HEK293 (cell line): ENCODE results near the gene NME1.

Source experiments
- GLIS2 ChIP-seq: fragments of 450-650 bp; formaldehyde crosslinking; IDR thresholded peaks from 2 replicates; pipeline ENCODE4 v1.5.1; 2016; ENCODE audit warnings: missing biosample characterization, missing genetic modification characterization
- PRDM4 ChIP-seq: fragments of 450-650 bp; formaldehyde crosslinking; IDR thresholded peaks from 2 replicates; pipeline ENCODE4 v1.5.1; 2017; ENCODE audit warnings: missing biosample characterization, missing genetic modification characterization
- REST ChIP-seq: fragments of 450-650 bp; formaldehyde crosslinking; IDR thresholded peaks from 2 replicates; pipeline ENCODE4 v1.5.1; 2016; ENCODE audit warnings: missing biosample characterization, missing genetic modification characterization
- SETDB1 ChIP-seq: IDR thresholded peaks from one replicate; pipeline ENCODE4 v1.6.1; 2017; ENCODE audit warnings: mild to moderate bottlenecking, low read length, moderate library complexity, mixed read lengths; ENCODE audit not compliant: insufficient read length
- TSHZ1 ChIP-seq: fragments of 450-650 bp; formaldehyde crosslinking; IDR thresholded peaks from 2 replicates; pipeline ENCODE4 v1.5.1; 2016; ENCODE audit warnings: missing biosample characterization, missing genetic modification characterization, borderline replicate concordance
- YY2 ChIP-seq: fragments of 450-650 bp; formaldehyde crosslinking; IDR thresholded peaks from 2 replicates; pipeline ENCODE4 v1.5.1; 2016; ENCODE audit warnings: missing biosample characterization, missing genetic modification characterization
- ZBTB17 ChIP-seq: fragments of 450-650 bp; formaldehyde crosslinking; IDR thresholded peaks from 2 replicates; pipeline ENCODE4 v1.5.1; 2016; ENCODE audit warnings: missing biosample characterization, missing genetic modification characterization
- ZEB2 ChIP-seq: fragments of 450-650 bp; formaldehyde crosslinking; IDR thresholded peaks from 2 replicates; pipeline ENCODE4 v1.5.1; 2016; ENCODE audit warnings: missing biosample characterization, missing genetic modification characterization
- ZNF121 ChIP-seq: fragments of 450-650 bp; formaldehyde crosslinking; IDR thresholded peaks from 2 replicates; pipeline ENCODE4 v1.5.1; 2016; ENCODE audit warnings: missing biosample characterization, missing genetic modification characterization
- ZNF146 ChIP-seq: fragments of 450-650 bp; formaldehyde crosslinking; IDR thresholded peaks from 2 replicates; pipeline ENCODE4 v1.5.1; 2016; ENCODE audit warnings: missing biosample characterization, missing genetic modification characterization
- ZNF148 ChIP-seq: fragments of 450-650 bp; formaldehyde crosslinking; IDR thresholded peaks from 2 replicates; pipeline ENCODE4 v1.5.0; 2017; ENCODE audit warnings: missing biosample characterization, missing genetic modification characterization, borderline replicate concordance
- ZNF2 ChIP-seq: fragments of 450-650 bp; formaldehyde crosslinking; IDR thresholded peaks from 2 replicates; pipeline ENCODE4 v1.5.1; 2016; ENCODE audit warnings: missing biosample characterization, missing genetic modification characterization
- ZNF223 ChIP-seq: fragments of 450-650 bp; formaldehyde crosslinking; IDR thresholded peaks from 2 replicates; pipeline ENCODE4 v1.5.1; 2016; ENCODE audit warnings: missing biosample characterization, missing genetic modification characterization
- ZNF302 ChIP-seq: fragments of 450-650 bp; formaldehyde crosslinking; IDR thresholded peaks from 2 replicates; pipeline ENCODE4 v1.5.1; 2016; ENCODE audit warnings: missing biosample characterization, missing genetic modification characterization, low read depth
- ZNF514 ChIP-seq: fragments of 450-650 bp; formaldehyde crosslinking; IDR thresholded peaks from 2 replicates; pipeline ENCODE4 v1.5.1; 2016; ENCODE audit warnings: missing biosample characterization, missing genetic modification characterization
- ZNF544 ChIP-seq: fragments of 450-650 bp; formaldehyde crosslinking; IDR thresholded peaks from 2 replicates; pipeline ENCODE4 v1.5.0; 2017; ENCODE audit warnings: missing biosample characterization, missing genetic modification characterization
- ZNF658 ChIP-seq: fragments of 450-650 bp; formaldehyde crosslinking; IDR thresholded peaks from 2 replicates; pipeline ENCODE4; 2016; ENCODE audit warnings: missing biosample characterization, missing genetic modification characterization
- ZNF660 ChIP-seq: fragments of 450-650 bp; IDR thresholded peaks from 2 replicates; pipeline ENCODE4 v1.5.1; 2018; ENCODE audit warnings: missing biosample characterization, mild to moderate bottlenecking, missing genetic modification characterization
- ZNF707 ChIP-seq: fragments of 450-650 bp; formaldehyde crosslinking; IDR thresholded peaks from 2 replicates; pipeline ENCODE4 v1.5.1; 2016; ENCODE audit warnings: missing biosample characterization, missing genetic modification characterization
- ZNF776 ChIP-seq: fragments of 450-650 bp; formaldehyde crosslinking; IDR thresholded peaks from 2 replicates; pipeline ENCODE4 v1.5.0; 2017; ENCODE audit warnings: missing biosample characterization, missing genetic modification characterization, borderline replicate concordance
- ZNF843 ChIP-seq: fragments of 450-650 bp; formaldehyde crosslinking; IDR thresholded peaks from 2 replicates; pipeline ENCODE4 v1.5.1; 2016; ENCODE audit warnings: missing biosample characterization, missing genetic modification characterization
- TF ChIP-seq, protein P1 (sequence below): fragments of 450-650 bp; formaldehyde crosslinking; IDR thresholded peaks from 2 replicates; pipeline ENCODE4 v1.5.1; 2016; ENCODE audit warnings: missing biosample characterization, missing genetic modification characterization, borderline replicate concordance
- TF ChIP-seq, protein P2 (sequence below): fragments of 450-650 bp; formaldehyde crosslinking; IDR thresholded peaks from 2 replicates; pipeline ENCODE4 v1.5.1; 2016; ENCODE audit warnings: missing biosample characterization, missing genetic modification characterization

The NME1 gene

GRCh38 chr17:51121620-51122472 is 31.5 kb upstream of the NME1 start (continued):
- TF ChIP-seq, protein P1, sequence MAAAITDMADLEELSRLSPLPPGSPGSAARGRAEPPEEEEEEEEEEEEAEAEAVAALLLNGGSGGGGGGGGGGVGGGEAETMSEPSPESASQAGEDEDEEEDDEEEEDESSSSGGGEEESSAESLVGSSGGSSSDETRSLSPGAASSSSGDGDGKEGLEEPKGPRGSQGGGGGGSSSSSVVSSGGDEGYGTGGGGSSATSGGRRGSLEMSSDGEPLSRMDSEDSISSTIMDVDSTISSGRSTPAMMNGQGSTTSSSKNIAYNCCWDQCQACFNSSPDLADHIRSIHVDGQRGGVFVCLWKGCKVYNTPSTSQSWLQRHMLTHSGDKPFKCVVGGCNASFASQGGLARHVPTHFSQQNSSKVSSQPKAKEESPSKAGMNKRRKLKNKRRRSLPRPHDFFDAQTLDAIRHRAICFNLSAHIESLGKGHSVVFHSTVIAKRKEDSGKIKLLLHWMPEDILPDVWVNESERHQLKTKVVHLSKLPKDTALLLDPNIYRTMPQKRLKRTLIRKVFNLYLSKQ (tag by site-specific recombination): no peak
- TF ChIP-seq ZBTB17 (tag by site-specific recombination) (peak; percentile 72), TSHZ1 (tag by site-specific recombination) (peak; percentile 58; the same call in 1 of the 2 replicates), ZNF660 (no peak), YY2 (no peak), ZNF843 (tag by site-specific recombination) (peak; percentile 72), GLIS2 (tag by site-specific recombination) (peak; percentile 98), ZEB2 (tag by site-specific recombination) (peak; percentile 94), ZNF146 (tag by site-specific recombination) (no peak), ZNF302 (tag by site-specific recombination) (no peak), ZNF121 (tag by site-specific recombination) (no peak), ZNF544 (tag by site-specific recombination) (no peak), ZNF223 (tag by site-specific recombination) (no peak), ZNF658 (no peak), ZNF514 (tag by site-specific recombination) (no peak), SETDB1 (no peak), ZNF707 (no peak), REST (tag by site-specific recombination) (no peak), PRDM4 (tag by site-specific recombination) (peak; percentile 58), ZNF776 (tag by site-specific recombination) (no peak), ZNF148 (tag by site-specific recombination) (no peak), ZNF2 (tag by site-specific recombination) (0 out of 2 replicates have a peak, but pooled peaks have one; percentile 65)
- TF ChIP-seq, protein P2, sequence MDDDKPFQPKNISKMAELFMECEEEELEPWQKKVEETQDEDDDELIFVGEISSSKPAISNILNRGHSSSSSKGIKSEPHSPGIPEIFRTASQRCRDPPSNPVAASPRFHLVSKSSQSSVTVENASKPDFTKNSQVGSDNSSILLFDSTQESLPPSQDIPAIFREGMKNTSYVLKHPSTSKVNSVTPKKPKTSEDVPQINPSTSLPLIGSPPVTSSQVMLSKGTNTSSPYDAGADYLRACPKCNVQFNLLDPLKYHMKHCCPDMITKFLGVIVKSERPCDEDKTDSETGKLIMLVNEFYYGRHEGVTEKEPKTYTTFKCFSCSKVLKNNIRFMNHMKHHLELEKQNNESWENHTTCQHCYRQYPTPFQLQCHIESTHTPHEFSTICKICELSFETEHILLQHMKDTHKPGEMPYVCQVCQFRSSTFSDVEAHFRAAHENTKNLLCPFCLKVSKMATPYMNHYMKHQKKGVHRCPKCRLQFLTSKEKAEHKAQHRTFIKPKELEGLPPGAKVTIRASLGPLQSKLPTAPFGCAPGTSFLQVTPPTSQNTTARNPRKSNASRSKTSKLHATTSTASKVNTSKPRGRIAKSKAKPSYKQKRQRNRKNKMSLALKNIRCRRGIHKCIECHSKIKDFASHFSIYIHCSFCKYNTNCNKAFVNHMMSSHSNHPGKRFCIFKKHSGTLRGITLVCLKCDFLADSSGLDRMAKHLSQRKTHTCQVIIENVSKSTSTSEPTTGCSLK: no peak
